Adrenal gland (tissue), 5 donors: ENCODE data around the gene QSER1.

ENCODE experiments used
- CTCF ChIP-seq, 6 experiments: fragments of 450-650 bp in 4 of 6; fragments of 200-600 bp in 2 of 6; sonication (generic) in 1 of 6; IDR thresholded peaks; 1 replicate in 5 of 6; 2 replicates in 1 of 6; pipeline versions ENCODE4 v1.5.1 to v1.8.0; 2016 to 2021; ENCODE audit warnings: antibody characterized with exemption in 6 of 6, mild to moderate bottlenecking in 2 of 6, moderate library complexity in 1 of 6
- POLR2A ChIP-seq, 2 donors: fragments of 450-650 bp; IDR thresholded peaks; one replicate each; pipeline ENCODE4 v1.6.1; 2017; ENCODE audit warnings: antibody characterized with exemption in 2 of 2, mild to moderate bottlenecking in 2 of 2, moderate library complexity in 1 of 2
- donor health status: DM: no; HTN: no; CAD: no.

GRCh38 chr11:32892355-32893092 lies at the start of gene QSER1:
- TF ChIP-seq POLR2A (IDR thresholded peaks at IDR 0.05), result peak; percentile 61 to 78
- TF ChIP-seq CTCF (IDR thresholded peaks at IDR 0.05), result no peak
